Uterus (tissue), 4 donors: ENCODE data around the gene WFS1. TPM values are rescaled to one million over a fixed set of nuclear protein-coding genes. Genes with fewer than 3 reads are reported as not detected.

ENCODE experiments used
- DNase-seq, 2 donors: peaks; one replicate each; pipeline ENCODE4 v3.0.0-alpha.2; 2019 to 2020
- H3K27ac ChIP-seq, 2 donors: fragments of 200-600 bp; sonication (generic); 1 replicate in 1 of 2; 2 replicates in 1 of 2; pipeline ENCODE4 v1.5.1; 2016 to 2018
- H3K27me3 ChIP-seq, 2 donors: fragments of 200-600 bp; sonication (generic); one replicate each; pipeline ENCODE4 v1.5.1; 2018 to 2019; ENCODE audit warnings: control low read depth in 1 of 2
- H3K36me3 ChIP-seq, 2 donors: fragments of 200-600 bp; sonication (generic); one replicate each; pipeline ENCODE4 v1.5.1; 2019; ENCODE audit warnings: control low read depth in 1 of 2
- H3K4me1 ChIP-seq, 2 donors: fragments of 200-600 bp; sonication (generic); one replicate each; pipeline ENCODE4 v1.5.1; 2018 to 2019; ENCODE audit warnings: control low read depth in 1 of 2
- H3K4me3 ChIP-seq, 2 donors: fragments of 200-600 bp; sonication (generic); 1 replicate in 1 of 2; 2 replicates in 1 of 2; pipeline ENCODE4 v1.5.1; 2018 to 2019; ENCODE audit warnings: mild to moderate bottlenecking in 1 of 2
- H3K9me3 ChIP-seq, 2 donors: fragments of 200-600 bp; sonication (generic); one replicate each; pipeline ENCODE4 v1.5.1; 2019; ENCODE audit warnings: control low read depth in 1 of 2
- CTCF ChIP-seq, 4 experiments: fragments of 200-600 bp in 2 of 4; fragments of 450-650 bp in 2 of 4; sonication (generic) in 2 of 4; IDR thresholded peaks; one replicate each; pipeline ENCODE4 v1.5.1; 2016 to 2019; ENCODE audit warnings: antibody characterized with exemption in 4 of 4, mild to moderate bottlenecking in 2 of 4, moderate library complexity in 1 of 4
- POLR2A ChIP-seq, 2 donors: fragments of 450-650 bp; IDR thresholded peaks; one replicate each; pipeline ENCODE4 v1.6.1; 2016; ENCODE audit warnings: antibody characterized with exemption in 2 of 2, mild to moderate bottlenecking in 1 of 2, moderate library complexity in 1 of 2
- intact Hi-C: fragments of 100-400 bp; cut with DNase I; formaldehyde crosslinking; loops from one replicate; pipeline ENCODE4 v1.15.1; 2023; ENCODE audit warnings: low total_unique reads
- total RNA-seq, 4 donors: library from RNA; depleted of rRNA in 3 of 4; stranded (reverse); fragments of >200 nt in 3 of 4; gene quantifications; one replicate each; pipeline versions ENCODE4 v1.1.0 to v1.2.4, GENCODE V29; 2014 to 2023
- donor health status: DM: yes; HTN: yes; CAD: no.

Gene WFS1
- total RNA-seq, 4 donors from 2014 or later: 27.5 to 118 (median 51.9) TPM

DNA sequence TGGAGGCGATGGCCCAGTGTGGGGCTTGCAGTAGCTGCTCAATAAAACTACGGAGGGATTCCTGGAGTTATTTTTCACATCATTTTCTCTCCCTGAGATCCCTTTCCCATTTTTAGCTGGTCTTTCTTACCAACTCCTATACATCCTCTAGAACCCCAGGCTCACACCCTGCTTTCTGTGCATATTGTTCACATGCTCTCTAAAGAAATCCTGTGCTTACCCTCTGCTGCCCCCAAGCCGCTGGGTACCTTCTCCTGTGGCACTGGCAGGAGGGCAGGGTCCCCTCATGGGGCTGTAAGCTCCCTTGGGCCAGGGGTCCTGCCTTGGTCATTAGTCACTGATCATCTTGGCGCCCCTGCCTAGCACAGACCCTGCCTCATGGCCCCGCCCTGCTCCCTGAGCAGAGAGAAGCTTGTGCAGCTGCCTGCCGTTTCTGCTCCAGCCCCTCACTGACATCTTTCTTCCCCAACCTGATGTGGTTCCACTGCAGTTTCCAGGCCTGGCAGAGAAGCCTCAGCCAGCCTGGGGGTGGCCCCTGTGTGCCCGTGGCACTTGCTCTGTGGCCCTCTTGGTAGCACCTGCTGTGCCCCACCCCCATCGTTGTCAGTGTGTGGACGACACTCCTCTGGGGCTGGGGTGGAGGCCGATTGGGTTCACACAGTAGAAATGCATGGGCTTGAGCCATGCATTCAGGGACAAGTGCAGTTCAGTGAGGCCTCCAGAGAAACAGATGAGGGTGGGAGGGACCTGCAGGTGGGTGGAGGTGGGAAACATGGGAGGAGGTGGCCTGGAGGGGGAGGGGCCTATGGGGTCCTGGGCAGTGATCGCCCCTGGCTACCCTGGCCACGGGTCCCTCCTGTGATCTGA is 69.5 kb downstream of the WFS1 start:
- TF ChIP-seq CTCF (IDR thresholded peaks at IDR 0.05) (no peak), POLR2A (IDR thresholded peaks at IDR 0.05) (no peak)
- H3K27ac ChIP-seq: no peak overlapping the region
- no peak overlapping the region for H3K4me3 ChIP-seq
- H3K4me1 ChIP-seq: no peaks in the 10 kb centered on the region
- no peak for DNase-seq
- intact Hi-C loops: loop anchor here (10.0 kb wide), 1 partner anchor 206 kb away; no protein-coding TSS in a partner anchor
- H3K9me3 ChIP-seq: no peaks in the 10 kb centered on the region
- no peaks in the 10 kb centered on the region for H3K36me3 ChIP-seq
- H3K27me3 ChIP-seq: no peaks in the 10 kb centered on the region

DNA sequence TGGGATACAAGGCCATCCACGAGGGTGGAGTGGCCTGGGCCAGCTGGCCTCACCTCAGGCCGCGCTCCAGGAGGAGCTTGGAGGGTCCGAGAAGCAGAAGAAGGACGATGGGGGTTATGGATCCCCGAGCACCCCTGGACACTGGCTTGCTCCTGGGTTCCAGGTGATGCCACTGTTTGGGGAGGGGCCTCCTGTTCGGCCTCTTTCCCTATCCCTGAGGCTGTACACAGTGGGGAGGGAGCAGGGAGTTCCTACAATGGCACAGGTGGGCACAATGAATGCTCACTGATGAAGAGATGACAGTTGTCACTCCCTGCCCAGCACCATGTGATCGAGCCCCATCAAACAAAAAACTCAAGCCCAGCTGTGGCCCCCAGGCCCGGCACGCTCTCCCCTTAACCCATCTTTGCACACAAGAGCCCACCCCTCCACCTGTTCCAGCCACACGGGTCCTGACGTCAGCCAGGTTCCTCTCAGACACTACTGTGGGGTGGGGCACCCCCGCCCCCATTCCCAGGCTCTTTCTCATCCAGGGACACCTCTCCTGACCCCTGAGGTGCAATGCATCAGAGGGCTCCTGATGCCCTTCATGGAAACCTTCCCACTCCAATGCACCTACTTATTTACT is 70.3 kb downstream of the WFS1 start:
- no peak for DNase-seq
- no peaks in the 10 kb centered on the region for H3K27me3 ChIP-seq
- no peak overlapping the region for H3K27ac ChIP-seq
- TF ChIP-seq POLR2A (IDR thresholded peaks at IDR 0.05) (no peak), CTCF (IDR thresholded peaks at IDR 0.05) (no peak)
- no peaks in the 10 kb centered on the region for H3K4me1 ChIP-seq
- intact Hi-C loops: loop anchor here (10.0 kb wide), 1 partner anchor 205 kb away; no protein-coding TSS in a partner anchor
- no peak overlapping the region for H3K4me3 ChIP-seq
- H3K9me3 ChIP-seq: no peaks in the 10 kb centered on the region
- no peaks in the 10 kb centered on the region for H3K36me3 ChIP-seq

DNA sequence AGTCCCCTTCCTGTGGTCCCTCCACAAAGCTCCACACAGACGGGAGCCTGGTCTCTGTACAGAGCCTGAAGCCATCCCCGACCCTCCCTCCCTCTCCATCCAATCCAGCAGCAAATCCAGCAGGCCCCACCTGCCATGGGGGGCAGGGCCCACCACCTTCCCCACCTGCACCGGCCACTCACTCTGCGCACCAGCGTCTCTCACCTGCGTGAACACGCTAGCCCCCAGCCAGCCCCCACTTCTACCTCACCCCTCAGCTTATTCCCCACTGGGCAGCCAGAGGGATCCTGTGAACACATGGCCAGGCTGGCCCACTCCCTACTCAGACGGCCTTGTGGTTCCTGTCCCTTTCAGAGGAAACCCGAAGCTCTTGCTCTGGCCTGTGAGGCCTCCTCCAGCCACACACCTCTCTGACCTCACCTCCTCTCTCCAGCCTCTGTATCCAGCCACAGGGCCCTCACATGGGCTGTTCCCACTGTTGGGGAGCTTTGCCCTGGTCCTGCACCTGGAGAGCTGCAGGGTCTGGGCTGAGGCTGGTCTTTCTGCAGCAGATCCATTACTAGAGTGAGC is 70.9 kb downstream of the WFS1 start:
- Histone ChIP-seq H3K4me1 (no peaks in the 10 kb centered on the region), H3K4me3 (no peak overlapping the region), H3K27me3 (no peaks in the 10 kb centered on the region), H3K36me3 (no peaks in the 10 kb centered on the region), H3K27ac (no peak overlapping the region), H3K9me3 (no peaks in the 10 kb centered on the region)
- no peak for DNase-seq
- intact Hi-C loops: no loop called here
- TF ChIP-seq POLR2A (IDR thresholded peaks at IDR 0.05) (no peak), CTCF (IDR thresholded peaks at IDR 0.05) (no peak)

- DNase-seq: no peak
- Histone ChIP-seq H3K36me3 (no peaks in the 10 kb centered on the region), H3K9me3 (no peaks in the 10 kb centered on the region), H3K27ac (no peak overlapping the region), H3K4me1 (no peaks in the 10 kb centered on the region), H3K4me3 (no peak overlapping the region), H3K27me3 (no peaks in the 10 kb centered on the region)
- TF ChIP-seq CTCF (IDR thresholded peaks at IDR 0.05) (no peak), POLR2A (IDR thresholded peaks at IDR 0.05) (no peak)
- intact Hi-C loops: no loop called here
Measured at GRCh38 chr4:6341696-6342095, 72.0 kb downstream of the WFS1 start.
